GM12873 (cell line): ENCODE results near the gene TBL1XR1.

ENCODE experiments used
- TF ChIP-seq, protein P1 (sequence below): IDR thresholded peaks from 2 replicates; pipeline ENCODE4 v1.5.1; 2012; ENCODE audit warnings: low read depth, mild to moderate bottlenecking, moderate library complexity, low read length, control low read depth; ENCODE audit not compliant: insufficient read depth; ENCODE audit errors: missing control alignments

Gene TBL1XR1

DNA sequence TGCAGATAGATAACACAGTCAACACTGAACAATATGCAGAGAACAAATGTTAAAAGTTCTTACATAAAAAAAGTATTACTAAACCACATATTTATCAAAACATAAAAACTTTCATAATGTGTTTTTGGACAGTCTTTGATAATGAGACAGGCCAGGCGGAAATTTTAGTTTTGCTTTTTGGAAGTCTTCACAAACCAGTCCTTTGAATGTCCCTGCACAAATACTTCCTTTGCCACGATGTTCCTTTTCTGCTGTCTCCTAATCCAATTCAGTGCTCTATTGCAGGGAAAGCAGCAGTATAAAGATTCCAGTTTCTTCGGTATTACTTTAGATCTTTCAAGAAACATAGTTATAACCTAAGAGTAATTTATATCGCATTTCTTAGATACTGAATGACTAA, 135.9 kb downstream of the TBL1XR1 start:
- TF ChIP-seq, protein P1, sequence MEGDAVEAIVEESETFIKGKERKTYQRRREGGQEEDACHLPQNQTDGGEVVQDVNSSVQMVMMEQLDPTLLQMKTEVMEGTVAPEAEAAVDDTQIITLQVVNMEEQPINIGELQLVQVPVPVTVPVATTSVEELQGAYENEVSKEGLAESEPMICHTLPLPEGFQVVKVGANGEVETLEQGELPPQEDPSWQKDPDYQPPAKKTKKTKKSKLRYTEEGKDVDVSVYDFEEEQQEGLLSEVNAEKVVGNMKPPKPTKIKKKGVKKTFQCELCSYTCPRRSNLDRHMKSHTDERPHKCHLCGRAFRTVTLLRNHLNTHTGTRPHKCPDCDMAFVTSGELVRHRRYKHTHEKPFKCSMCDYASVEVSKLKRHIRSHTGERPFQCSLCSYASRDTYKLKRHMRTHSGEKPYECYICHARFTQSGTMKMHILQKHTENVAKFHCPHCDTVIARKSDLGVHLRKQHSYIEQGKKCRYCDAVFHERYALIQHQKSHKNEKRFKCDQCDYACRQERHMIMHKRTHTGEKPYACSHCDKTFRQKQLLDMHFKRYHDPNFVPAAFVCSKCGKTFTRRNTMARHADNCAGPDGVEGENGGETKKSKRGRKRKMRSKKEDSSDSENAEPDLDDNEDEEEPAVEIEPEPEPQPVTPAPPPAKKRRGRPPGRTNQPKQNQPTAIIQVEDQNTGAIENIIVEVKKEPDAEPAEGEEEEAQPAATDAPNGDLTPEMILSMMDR = no peak

DNA sequence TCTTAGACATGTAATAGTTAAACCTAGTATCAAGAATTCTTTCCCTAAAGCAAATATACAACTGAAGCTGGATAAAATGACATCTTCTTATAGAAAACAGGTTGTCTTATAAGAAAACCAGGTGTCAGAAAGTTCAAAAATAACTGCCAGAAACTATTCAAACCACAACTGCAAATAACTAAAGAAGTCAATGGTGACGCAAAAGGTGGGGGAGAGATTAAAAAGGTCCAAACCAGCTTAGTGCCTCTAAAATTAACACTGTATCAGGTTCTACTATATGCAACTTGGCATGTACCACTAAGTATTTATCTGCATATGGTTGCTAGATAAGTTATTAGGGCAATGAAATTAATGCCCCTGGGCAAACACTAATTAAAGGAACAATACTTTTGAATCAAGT, 136.8 kb downstream of the TBL1XR1 start:
- TF ChIP-seq, protein P1 = no peak

DNA sequence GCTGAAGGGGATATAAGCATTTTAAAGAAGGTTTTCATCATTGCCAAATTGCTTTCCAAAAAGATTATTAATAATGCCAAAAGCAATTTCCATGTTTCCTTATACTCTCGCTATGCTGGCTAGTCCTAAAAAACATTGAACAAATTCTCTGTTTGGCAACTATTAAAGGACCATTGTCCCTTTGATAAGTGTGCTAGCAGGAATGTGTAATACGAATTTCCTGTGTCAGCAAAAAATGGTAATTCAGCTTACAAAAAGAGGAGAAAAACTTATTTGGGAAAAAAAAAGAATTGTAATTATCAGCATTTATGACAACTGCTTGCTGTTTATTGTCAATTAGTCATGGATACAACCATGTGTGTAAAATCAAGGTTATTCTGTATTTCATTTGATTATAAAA, 138.6 kb downstream of the TBL1XR1 start:
- TF ChIP-seq, protein P1 = no peak

DNA sequence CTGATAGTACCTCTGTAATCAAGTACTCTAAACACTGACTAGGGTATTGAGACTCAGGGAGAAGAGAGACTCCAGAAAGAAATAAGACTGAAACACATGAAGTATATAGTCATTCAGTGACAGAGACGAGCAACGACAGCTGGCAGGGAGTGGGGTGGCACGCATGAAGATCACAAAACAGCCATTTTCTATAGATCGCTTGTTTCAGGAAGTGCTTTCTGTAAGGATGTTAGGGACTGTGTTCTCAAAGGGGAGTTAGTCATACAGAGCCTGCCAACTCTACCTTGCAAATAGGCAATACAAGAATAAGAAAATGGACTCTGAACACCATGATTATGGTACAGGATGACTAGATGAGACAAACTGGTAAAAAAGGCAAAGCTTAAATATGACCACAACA, 139.5 kb downstream of the TBL1XR1 start:
- TF ChIP-seq, protein P1 = no peak

DNA sequence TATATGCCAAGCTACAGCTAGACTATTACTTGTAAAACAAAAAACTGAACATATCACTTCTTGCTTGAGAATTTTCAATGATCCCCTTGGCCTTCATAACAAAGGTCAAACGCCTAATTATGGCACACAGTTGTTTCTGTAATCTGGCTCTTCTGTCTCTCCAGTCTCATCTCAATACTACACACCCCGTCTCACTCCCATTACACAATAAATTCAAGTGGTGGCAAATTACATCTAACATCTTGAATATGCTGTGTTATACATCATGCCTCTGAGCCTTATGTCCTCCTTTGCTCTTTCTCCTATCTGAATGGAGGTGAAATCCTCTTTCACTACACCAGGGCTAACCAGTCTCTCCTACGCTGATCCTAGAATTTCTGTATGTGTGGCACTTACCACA, 140.4 kb downstream of the TBL1XR1 start:
- TF ChIP-seq, protein P1 = no peak

DNA sequence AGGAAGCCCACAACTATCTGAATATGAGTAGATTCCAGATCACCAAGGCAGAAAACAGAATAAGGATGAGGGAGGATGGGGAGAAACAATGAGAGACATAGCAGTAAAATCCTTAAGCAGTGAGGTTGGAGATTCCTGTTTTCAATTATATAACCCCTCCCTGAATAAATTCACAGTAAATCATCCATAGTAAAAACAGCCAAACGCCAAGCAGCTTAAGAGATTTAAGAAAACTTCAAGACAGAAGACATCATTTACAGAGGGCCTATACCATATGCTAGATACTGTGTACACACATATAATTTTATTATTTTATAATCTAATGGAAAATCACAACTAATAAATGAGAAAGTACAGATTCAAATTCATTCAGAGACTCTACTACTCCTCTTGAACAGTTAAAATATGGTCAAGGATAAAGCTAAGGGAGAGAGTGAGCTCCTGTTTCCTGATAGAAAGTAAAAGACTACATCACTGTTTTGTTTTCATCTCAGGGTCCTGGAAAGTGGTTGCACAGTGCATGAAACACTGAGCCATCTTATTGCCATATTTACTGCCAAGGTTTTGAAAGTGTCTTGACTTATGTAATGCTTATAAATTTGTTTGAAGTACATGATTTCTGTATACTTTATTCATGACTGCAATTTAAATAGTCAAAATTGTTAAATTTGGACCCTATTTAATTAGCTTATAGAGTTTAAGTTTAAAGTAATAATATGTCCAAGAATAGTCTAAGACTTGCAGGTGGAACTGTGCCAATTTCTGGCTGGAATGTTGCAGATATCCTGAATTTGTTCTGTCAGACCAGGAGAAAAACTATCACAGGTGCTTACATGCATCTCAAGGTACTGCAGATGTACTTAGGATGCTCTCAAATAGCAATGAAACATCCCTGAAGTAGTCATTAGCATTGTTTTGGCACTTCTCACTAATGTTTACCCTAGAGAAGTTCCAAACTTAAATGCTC, 141.4 kb downstream of the TBL1XR1 start:
- TF ChIP-seq, protein P1 = no peak

DNA sequence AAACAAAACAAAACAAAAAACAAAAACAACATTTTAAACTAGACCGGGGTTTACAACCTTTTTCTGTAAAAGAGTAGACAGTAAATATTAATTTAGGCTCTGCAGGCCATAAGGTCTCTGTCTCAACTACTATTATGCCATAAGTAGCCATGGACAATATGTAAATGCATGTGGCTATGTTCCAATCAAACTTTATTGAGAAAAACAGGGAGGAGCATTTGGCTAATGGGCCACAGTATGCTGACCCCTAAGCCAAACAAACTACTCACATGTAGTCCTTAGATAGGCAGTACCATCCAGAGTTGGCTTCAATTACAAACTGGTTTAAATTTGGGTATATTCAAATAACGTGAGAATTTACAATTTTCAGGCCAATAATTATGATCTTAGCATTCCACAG, 144.2 kb downstream of the TBL1XR1 start:
- TF ChIP-seq, protein P1 = no peak
